ENCODE data around the gene MKKS. TPM values are rescaled to one million over a fixed set of nuclear protein-coding genes. Genes with fewer than 3 reads are reported as not detected.
A peak's percentile ranks its signal among the peaks of the same experiment; 100 is the strongest.

The MKKS gene
- total and polyA plus RNA-seq, 9 of the 15 experiments (the other 6 are each of a cell fraction or from before 2014, with no cell fraction given) = 6.8 to 26.8 (median 12.0) TPM

DNA sequence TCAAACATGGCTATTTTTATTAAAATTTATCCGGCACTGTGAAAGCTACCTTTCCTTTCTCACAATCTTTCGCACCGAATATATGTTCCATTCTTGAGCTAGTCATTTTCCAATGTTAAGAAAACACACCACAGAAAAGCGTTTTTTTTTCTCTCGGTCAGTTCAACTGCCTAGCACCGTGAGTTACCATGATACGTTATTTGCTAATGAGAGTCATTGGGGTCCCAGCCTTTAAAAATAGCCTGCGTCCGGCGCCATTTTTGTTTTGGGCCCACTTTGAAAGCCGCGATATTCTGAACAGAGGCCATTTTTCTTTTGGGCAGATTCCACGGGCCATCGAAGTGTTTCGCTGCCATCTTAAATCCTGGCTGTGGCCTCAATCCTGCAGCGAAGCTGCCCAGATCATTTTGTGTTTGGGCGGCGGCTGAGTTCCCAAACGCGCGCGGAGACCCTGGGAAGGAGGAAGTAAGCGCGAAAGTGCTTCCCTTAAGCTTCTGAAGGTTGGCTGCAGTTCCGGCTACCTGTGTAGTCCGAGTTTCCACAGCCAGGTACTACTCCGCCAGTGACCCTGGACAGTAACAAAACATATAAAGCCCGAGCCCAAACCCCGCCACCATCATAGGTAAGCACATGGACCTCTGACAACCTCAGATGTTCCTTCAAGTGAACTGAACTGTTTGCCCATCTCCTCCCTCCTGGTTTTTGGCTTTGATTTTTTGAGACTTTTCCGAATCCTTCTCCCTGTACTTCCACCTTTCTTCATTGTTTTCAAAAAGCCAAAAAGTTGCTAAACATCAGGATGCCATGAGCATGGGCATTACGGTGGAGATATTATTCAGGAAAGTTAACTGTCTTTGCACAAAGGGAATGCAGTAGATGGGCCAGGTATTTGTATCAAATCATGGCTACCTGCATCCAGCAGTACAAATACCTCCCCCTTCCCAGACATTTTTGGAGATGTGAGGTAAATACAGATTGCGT is 1.1 kb upstream of the MKKS start, which contains the start of gene SLX4IP (continued):
- TF ChIP-seq, protein P1, sequence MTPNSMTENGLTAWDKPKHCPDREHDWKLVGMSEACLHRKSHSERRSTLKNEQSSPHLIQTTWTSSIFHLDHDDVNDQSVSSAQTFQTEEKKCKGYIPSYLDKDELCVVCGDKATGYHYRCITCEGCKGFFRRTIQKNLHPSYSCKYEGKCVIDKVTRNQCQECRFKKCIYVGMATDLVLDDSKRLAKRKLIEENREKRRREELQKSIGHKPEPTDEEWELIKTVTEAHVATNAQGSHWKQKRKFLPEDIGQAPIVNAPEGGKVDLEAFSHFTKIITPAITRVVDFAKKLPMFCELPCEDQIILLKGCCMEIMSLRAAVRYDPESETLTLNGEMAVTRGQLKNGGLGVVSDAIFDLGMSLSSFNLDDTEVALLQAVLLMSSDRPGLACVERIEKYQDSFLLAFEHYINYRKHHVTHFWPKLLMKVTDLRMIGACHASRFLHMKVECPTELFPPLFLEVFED (CRISPR knock-in tag; conservative IDR thresholded peaks at IDR 0.05) = no peak
- TF ChIP-seq ZNF584 (CRISPR knock-in tag; IDR thresholded peaks at IDR 0.05; ENCODE audit: low read depth) = peak; percentile 89
- no peak for TF ChIP-seq ZFP1 (CRISPR knock-in tag; IDR thresholded peaks at IDR 0.05)
- no peak for TF ChIP-seq HDAC2 (IDR thresholded peaks at IDR 0.05)
- TF ChIP-seq, protein P2, sequence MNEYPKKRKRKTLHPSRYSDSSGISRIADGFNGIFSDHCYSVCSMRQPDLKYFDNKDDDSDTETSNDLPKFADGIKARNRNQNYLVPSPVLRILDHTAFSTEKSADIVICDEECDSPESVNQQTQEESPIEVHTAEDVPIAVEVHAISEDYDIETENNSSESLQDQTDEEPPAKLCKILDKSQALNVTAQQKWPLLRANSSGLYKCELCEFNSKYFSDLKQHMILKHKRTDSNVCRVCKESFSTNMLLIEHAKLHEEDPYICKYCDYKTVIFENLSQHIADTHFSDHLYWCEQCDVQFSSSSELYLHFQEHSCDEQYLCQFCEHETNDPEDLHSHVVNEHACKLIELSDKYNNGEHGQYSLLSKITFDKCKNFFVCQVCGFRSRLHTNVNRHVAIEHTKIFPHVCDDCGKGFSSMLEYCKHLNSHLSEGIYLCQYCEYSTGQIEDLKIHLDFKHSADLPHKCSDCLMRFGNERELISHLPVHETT (CRISPR knock-in tag; conservative IDR thresholded peaks at IDR 0.05 in 1 of 2, IDR thresholded peaks at IDR 0.05 in 1 of 2) = peak in 1 of 2 experiments; percentile 91; a peak in 2 of 4 replicates
- no peak for TF ChIP-seq CEBPB (tag; IDR thresholded peaks at IDR 0.05)
- no peak for TF ChIP-seq MEIS2 (IDR thresholded peaks at IDR 0.05; ENCODE audit: partially characterized antibody)
- TF ChIP-seq ZNF766 (CRISPR knock-in tag; conservative IDR thresholded peaks at IDR 0.05) = peak; percentile 98
- peak; percentile 87 for TF ChIP-seq NFRKB (IDR thresholded peaks at IDR 0.05; ENCODE audit: low read depth)
- TF ChIP-seq XRCC3 (IDR thresholded peaks at IDR 0.05) = no peak
- TF ChIP-seq, protein P3, sequence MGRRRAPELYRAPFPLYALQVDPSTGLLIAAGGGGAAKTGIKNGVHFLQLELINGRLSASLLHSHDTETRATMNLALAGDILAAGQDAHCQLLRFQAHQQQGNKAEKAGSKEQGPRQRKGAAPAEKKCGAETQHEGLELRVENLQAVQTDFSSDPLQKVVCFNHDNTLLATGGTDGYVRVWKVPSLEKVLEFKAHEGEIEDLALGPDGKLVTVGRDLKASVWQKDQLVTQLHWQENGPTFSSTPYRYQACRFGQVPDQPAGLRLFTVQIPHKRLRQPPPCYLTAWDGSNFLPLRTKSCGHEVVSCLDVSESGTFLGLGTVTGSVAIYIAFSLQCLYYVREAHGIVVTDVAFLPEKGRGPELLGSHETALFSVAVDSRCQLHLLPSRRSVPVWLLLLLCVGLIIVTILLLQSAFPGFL (CRISPR knock-in tag; IDR thresholded peaks at IDR 0.05) = no peak
- TF ChIP-seq ZNF174 (CRISPR knock-in tag; IDR thresholded peaks at IDR 0.05) = no peak
- TF ChIP-seq RHOXF2B (CRISPR knock-in tag; conservative IDR thresholded peaks at IDR 0.05) = no peak
- TF ChIP-seq GTF2A2 (tag; IDR thresholded peaks at IDR 0.05) = no peak
- TF ChIP-seq SMARCC2 (IDR thresholded peaks at IDR 0.05; ENCODE audit: low read depth) = no peak
- TF ChIP-seq, protein P4, sequence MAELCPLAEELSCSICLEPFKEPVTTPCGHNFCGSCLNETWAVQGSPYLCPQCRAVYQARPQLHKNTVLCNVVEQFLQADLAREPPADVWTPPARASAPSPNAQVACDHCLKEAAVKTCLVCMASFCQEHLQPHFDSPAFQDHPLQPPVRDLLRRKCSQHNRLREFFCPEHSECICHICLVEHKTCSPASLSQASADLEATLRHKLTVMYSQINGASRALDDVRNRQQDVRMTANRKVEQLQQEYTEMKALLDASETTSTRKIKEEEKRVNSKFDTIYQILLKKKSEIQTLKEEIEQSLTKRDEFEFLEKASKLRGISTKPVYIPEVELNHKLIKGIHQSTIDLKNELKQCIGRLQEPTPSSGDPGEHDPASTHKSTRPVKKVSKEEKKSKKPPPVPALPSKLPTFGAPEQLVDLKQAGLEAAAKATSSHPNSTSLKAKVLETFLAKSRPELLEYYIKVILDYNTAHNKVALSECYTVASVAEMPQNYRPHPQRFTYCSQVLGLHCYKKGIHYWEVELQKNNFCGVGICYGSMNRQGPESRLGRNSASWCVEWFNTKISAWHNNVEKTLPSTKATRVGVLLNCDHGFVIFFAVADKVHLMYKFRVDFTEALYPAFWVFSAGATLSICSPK (IDR thresholded peaks at IDR 0.05; ENCODE audit: borderline replicate concordance) = no peak
- TF ChIP-seq, protein P5, sequence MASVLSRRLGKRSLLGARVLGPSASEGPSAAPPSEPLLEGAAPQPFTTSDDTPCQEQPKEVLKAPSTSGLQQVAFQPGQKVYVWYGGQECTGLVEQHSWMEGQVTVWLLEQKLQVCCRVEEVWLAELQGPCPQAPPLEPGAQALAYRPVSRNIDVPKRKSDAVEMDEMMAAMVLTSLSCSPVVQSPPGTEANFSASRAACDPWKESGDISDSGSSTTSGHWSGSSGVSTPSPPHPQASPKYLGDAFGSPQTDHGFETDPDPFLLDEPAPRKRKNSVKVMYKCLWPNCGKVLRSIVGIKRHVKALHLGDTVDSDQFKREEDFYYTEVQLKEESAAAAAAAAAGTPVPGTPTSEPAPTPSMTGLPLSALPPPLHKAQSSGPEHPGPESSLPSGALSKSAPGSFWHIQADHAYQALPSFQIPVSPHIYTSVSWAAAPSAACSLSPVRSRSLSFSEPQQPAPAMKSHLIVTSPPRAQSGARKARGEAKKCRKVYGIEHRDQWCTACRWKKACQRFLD (CRISPR knock-in tag; IDR thresholded peaks at IDR 0.05) = peak; percentile 97
- no peak for TF ChIP-seq ZNF764 (CRISPR knock-in tag; IDR thresholded peaks at IDR 0.05; ENCODE audit: low read depth)
- peak; percentile 34 for TF ChIP-seq TAF1 (IDR thresholded peaks at IDR 0.05; ENCODE audit: control insufficient read depth, extremely low read depth, insufficient read depth, low read length, severe bottlenecking)
- no peak for TF ChIP-seq GTF2F1 (IDR thresholded peaks at IDR 0.05; ENCODE audit: low read depth, low read length)
